Neutrophil (primary cell): ENCODE results near the gene SV2B.

ENCODE experiments used
- H3K27ac ChIP-seq: fragments of 200-600 bp; sonication (generic); 2 replicates; pipeline ENCODE4 v1.5.1; 2016; ENCODE audit warnings: mild to moderate bottlenecking, moderate library complexity
- H3K27me3 ChIP-seq: fragments of 200-600 bp; sonication (generic); 2 replicates; pipeline ENCODE4 v1.6.0; 2016; ENCODE audit warnings: mild to moderate bottlenecking
- H3K36me3 ChIP-seq: fragments of 200-600 bp; sonication (generic); 2 replicates; pipeline ENCODE4 v1.5.1; 2017
- H3K4me1 ChIP-seq, 2 experiments: fragments of 200-600 bp in 1 of 2; sonication (generic) in 1 of 2; 1 replicate in 1 of 2; 2 replicates in 1 of 2; pipeline versions ENCODE4 v1.5.1 to v1.6.1; 2013 to 2016; ENCODE audit warnings: low read depth in 1 of 2, low read length in 1 of 2, mild to moderate bottlenecking in 1 of 2, moderate library complexity in 1 of 2; ENCODE audit not compliant: control insufficient read depth in 1 of 2, insufficient read depth in 1 of 2
- H3K4me3 ChIP-seq, 2 experiments: fragments of 200-600 bp in 1 of 2; sonication (generic) in 1 of 2; 1 replicate in 1 of 2; 2 replicates in 1 of 2; pipeline ENCODE4 v1.5.1; 2013 to 2016; ENCODE audit warnings: low read depth in 1 of 2, low read length in 1 of 2, mild to moderate bottlenecking in 1 of 2, moderate library complexity in 1 of 2
- H3K9me3 ChIP-seq: fragments of 200-600 bp; sonication (generic); 2 replicates; pipeline ENCODE4 v1.5.1; 2016
- TF ChIP-seq, protein P1 (sequence below): fragments of 200-600 bp; sonication (generic); IDR thresholded peaks from 2 replicates; pipeline ENCODE4 v1.5.1; 2016; ENCODE audit warnings: antibody characterized with exemption

Gene SV2B

GRCh38 chr15:91124132-91124531 lies 24.1 kb downstream of the SV2B start:
- H3K4me3 ChIP-seq, result no peak overlapping the region
- no peak overlapping the region for H3K27ac ChIP-seq
- H3K27me3 ChIP-seq, result peaks cover 84% of the 10 kb centered on the region
- H3K9me3 ChIP-seq, result no peaks in the 10 kb centered on the region
- TF ChIP-seq, protein P1, sequence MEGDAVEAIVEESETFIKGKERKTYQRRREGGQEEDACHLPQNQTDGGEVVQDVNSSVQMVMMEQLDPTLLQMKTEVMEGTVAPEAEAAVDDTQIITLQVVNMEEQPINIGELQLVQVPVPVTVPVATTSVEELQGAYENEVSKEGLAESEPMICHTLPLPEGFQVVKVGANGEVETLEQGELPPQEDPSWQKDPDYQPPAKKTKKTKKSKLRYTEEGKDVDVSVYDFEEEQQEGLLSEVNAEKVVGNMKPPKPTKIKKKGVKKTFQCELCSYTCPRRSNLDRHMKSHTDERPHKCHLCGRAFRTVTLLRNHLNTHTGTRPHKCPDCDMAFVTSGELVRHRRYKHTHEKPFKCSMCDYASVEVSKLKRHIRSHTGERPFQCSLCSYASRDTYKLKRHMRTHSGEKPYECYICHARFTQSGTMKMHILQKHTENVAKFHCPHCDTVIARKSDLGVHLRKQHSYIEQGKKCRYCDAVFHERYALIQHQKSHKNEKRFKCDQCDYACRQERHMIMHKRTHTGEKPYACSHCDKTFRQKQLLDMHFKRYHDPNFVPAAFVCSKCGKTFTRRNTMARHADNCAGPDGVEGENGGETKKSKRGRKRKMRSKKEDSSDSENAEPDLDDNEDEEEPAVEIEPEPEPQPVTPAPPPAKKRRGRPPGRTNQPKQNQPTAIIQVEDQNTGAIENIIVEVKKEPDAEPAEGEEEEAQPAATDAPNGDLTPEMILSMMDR, result no peak
- no peaks in the 10 kb centered on the region for H3K4me1 ChIP-seq
- H3K36me3 ChIP-seq, result no peaks in the 10 kb centered on the region

DNA sequence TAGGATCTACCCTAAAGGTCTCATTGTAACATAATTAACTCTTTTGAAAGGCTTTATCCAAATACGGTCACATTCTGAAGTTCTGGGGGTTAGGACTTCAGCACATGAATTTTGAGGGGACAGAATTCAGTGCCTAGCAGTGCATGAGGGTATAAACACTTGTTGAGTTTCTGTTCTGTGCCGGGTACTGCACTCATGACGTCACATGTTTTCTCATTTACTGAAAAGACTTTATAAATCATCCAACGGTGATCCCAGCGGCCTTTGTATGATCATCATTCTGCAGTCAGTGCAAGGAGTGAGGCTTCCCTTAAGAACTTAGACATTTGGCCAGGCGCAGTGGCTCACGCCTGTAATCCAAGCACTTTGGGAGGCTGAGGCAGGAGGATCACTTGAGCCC lies 25.1 kb downstream of the SV2B start:
- no peaks in the 10 kb centered on the region for H3K4me1 ChIP-seq
- TF ChIP-seq, protein P1, result no peak
- no peak overlapping the region for H3K27ac ChIP-seq
- no peaks in the 10 kb centered on the region for H3K9me3 ChIP-seq
- peaks cover 86% of the 10 kb centered on the region for H3K27me3 ChIP-seq
- no peaks in the 10 kb centered on the region for H3K36me3 ChIP-seq
- H3K4me3 ChIP-seq, result no peak overlapping the region

DNA sequence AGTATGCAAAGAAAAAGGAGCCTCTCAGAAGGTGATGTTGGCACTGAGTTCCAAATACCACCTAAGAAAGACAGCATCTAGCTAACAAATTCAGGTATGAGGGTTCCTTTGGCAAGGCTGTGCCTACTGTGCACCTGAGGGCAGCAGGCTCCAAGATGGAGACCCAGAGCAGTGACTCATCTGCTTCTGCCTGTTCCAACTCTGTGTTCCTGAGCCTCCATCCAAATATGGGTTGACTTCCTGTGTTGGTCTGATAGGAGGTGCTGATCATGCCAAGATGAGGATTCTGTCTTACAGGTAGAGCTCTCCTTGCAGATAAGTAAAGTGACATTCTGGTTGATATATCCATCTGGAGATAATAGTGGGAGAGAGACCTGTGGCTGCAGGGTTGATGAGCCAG lies 26.0 kb downstream of the SV2B start:
- Histone ChIP-seq H3K4me1 (no peaks in the 10 kb centered on the region), H3K27ac (no peak overlapping the region), H3K4me3 (no peak overlapping the region), H3K27me3 (peaks cover 89% of the 10 kb centered on the region), H3K36me3 (no peaks in the 10 kb centered on the region), H3K9me3 (no peaks in the 10 kb centered on the region)
- TF ChIP-seq, protein P1, result no peak

DNA sequence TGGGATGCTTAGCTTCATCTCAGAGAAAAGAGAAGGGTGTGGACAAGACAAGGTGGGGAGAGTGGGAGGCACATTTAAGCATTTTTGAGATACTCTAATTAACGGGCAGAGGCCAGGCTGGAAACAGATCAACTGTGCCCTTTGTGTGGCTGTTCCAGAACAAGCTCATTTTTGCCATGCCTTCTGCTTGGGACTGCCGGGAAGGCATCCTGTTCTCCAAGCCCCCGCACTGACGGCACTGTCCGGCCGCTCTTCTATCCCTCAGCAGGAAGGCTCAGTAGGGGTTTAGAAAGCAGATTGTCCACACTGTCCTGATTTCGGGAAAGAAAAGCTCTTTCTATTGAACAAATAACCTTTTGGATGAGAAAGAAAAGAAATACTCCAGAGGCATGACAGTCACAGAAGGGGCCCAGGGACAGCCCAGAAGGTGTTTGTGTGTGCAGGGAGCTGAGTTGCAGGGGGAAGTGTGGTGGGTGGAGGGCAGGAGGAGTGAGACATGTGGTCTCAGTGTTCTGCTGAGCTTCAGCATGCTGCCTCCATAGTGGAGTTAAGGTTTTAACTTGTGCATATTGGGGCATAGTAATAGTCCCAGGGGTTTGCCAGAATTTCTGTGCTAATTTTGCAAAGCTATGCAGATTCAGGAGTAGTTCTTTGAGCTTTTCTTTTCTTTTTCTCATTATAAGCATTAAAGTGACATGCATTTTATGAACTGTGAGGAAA lies 27.3 kb downstream of the SV2B start:
- Histone ChIP-seq H3K9me3 (no peaks in the 10 kb centered on the region), H3K27me3 (peaks cover 83% of the 10 kb centered on the region), H3K4me1 (no peaks in the 10 kb centered on the region), H3K36me3 (no peaks in the 10 kb centered on the region), H3K4me3 (no peak overlapping the region), H3K27ac (no peak overlapping the region)
- TF ChIP-seq, protein P1, result no peak

GRCh38 chr15:91128016-91128415 lies 28.0 kb downstream of the SV2B start:
- Histone ChIP-seq H3K4me1 (no peaks in the 10 kb centered on the region), H3K27me3 (peaks cover 82% of the 10 kb centered on the region), H3K4me3 (no peak overlapping the region), H3K9me3 (no peaks in the 10 kb centered on the region), H3K27ac (no peak overlapping the region), H3K36me3 (no peaks in the 10 kb centered on the region)
- TF ChIP-seq, protein P1, result no peak
